Activated CD4-positive, CD25-positive, alpha-beta regulatory T cell treated with anti-CD3 and anti-CD28 coated beads, Interleukin-2, amount 50 U/mL, for 72 hours (primary cell): ENCODE data around the gene C1orf232.

Experiments
- DNase-seq: peaks from one replicate; pipeline ENCODE4 v3.0.0; 2021

C1orf232 gene

DNA sequence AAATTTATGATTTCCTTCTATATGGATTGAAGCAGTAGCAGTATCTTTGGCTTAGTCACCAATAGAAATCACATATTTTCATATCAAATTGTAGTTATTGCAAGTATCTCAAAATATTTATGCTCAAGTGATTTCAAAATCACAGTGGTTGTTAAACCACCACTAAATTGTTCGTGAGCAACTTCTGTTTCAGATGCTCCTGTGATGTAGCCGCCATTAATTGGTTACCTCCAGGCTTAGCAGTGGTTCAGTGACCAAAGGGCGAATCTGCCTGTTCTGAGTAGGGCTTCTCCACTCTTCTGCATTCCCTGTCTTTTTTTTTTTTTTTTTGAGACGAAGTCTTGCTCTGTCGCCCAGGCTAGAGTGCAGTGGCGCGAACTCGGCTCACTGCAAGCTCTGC is 6.6 kb upstream of the C1orf232 start:
- no peak for DNase-seq

DNA sequence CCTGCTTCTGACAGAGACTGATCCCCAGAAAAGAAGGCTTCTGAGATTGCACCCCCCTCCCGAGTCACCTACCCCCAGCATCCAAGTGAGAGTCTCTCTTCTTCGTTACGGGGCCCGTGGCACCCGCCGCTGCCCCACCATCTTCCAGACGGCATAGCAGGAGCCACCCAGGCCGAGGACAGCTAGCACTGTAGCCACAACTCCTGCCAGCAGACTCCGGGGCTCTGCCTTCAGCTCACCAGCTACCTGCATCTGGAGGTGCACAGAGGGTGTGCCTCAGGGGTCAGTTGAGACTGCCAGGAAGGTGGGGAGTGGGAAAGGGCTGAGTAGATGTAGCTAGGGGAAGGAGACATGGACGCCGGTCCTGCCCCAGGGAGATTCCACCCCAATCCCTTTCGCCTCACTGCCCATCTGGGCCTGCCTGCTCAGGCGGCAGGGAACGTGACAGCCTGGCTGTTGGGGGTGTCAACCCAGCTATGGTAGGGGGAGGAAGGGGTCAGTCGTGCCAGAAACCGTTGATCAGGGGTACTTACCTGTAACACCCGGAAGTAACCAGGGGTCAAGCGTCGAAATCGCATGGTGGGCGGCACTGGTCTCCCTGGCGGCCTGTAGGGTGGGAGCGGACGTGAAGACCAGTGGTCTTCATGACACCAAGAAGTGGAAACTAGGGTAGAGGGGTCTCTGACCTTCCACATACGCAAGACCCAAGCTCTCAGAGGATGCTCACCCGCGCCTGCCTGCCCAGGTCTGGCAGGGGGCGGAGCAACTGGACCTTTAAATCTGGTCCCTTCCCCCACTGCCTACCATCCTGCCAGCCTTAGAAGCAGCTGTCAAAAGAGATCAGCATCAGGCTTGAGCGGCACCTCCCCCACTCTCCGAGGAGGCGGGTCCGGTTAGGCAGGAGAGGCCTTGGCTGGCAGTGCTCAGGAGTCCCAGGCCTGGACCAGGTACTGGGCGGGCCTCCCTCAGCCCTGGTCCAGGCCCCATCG is 2.6 kb upstream of the C1orf232 start, which contains the start of gene ZNF593OS:
Gene ZNF593OS (minus strand): TSS at position 749 of the 989 bp plus-strand sequence. CDS start 171 bp downstream, at position 578.
- no peak for DNase-seq

DNA sequence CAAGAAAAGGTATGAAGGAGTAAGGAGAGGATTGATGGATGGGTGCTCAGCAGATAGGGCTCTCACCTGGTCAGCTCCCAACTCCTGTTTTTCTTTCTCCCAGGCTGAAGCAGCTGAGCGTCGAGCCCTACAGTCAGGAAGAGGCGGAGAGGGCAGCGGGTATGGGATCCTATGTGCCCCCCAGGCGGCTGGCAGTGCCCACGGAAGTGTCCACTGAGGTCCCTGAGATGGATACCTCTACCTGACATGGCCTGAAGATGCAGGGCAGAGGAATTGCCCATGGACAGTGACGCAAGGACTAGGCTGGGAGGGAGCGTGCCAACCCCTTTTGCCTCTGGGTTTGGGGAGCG is 1.7 kb upstream of the C1orf232 start:
- no peak for DNase-seq

DNA sequence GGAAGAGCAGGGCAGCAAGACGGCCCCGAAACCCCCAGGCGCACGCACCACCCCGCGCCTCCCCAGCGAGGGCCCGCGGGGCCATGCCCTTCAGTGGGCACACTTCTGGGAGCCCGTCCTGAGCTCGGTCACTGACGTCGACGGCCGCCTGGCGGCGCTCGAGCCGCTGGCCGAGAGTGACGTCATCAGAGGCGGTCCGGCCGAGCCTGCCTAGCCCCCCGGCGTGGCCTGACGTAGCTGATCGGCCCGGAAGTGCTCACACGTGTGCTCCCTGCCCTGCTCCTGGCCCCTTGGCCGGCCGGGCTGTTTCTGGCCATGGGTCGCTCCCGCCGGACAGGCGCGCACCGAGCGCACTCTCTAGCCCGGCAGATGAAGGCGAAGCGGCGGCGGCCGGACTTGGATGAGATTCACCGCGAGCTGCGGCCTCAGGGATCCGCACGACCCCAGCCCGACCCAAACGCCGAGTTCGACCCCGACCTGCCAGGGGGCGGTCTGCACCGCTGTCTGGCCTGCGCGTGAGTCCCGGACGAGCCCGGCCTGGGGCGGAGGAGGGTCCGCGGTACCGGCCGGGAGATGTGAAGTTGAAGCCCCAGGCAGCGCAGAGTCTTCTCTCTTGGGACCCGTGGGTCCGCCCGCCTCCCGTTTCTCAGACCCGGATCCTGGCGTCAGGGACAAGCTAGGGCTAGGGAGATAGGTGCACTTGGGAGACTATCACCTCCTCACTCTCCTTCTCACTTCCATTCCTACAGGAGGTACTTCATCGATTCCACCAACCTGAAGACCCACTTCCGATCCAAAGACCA is 1.1 kb upstream of the C1orf232 start, which contains the start of gene ZNF593:
Gene ZNF593 (plus strand): TSS at position 240 of the 803 bp plus-strand sequence. CDS start 76 bp downstream, at position 316.
- peak; percentile 90 for DNase-seq

DNA sequence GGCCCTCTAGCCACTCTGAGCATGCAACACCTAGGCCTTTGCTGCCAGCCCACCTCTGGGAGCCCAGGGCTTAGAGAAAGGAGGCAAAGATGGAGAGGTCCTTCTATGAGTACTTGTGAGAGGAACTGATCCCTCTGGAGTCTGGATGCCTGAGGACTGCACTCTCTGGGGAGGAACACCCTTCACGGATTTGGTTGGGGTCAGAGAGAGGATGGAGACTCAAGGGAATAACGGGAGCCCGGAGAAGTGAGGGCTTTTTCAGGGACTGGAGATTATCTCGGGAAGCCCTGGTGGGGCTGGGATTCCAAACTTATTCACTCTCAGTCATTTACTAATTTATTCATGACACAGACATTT is 413 bp upstream of the C1orf232 start:
- no peak for DNase-seq

DNA sequence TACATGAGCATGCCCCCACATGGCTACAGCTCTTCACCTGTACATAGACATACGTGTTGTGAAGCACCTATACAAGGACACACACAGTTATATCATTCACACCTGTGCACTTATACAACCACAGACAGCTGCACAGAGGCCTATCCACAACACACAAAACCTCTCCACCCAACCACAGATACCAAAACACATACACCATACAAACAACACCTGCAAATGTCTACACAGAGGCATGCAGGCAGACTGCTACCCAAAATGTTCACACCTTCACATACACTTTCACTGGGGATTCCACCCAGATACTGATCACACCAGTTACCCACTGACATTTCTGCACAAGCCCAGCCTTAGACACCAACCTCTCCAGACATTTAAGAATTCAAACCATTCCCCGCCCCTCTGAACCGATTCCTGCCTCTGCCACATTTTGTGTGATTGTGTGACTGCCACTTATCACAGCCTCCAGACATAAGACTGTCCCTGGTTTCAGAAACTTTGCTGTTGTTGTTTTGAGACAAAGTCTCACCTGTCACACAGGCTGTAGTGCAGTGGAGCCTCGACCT is 2.0 kb downstream of the C1orf232 start:
- DNase-seq, result no peak

DNA sequence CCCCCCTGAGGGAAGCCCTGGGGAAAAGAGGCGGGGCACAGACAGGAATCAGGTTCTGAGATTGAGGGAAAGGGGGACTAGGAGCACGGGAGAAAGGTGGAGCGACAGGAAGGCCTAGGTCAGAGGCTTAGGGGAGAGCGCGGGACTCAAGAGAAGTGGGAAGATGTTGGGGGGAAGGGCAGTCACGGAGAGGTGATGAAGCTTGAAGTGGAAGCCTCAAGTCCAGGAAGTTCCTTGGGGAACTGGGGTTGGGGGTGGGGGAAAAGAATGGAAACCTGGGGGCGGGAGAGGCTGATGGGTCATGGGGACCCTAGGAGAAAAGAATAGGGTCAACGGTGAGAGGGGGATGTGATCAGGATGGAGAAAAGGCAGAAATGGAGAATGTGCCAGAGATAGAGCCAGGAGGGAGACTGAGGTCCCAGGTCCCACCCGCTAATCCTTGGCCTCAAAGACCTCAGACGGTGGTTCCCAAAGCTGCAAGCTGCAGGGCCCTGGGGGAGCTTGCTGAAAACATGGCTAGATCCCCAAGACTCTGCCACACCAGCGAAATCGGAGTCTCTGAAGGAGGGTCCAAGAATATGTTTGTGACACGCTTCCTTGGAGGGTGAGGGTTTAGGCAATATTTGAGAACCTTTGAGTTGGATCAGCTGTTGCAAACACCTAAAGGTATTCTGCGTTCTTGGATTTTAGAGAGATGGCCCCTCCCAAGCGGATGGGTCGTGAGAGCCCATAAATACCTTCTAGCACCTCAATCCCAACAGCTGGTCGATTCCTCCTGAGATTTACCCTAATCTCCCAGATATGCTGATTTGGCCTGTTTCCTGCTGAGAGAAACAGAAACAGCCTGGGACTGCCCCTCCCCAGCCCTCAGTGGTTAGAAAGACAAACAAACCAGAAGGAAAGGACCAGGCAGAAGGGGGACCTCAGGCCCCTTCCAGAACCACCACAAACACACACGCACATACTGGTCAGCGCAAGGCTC is 3.6 kb downstream of the C1orf232 start:
- no peak for DNase-seq

DNA sequence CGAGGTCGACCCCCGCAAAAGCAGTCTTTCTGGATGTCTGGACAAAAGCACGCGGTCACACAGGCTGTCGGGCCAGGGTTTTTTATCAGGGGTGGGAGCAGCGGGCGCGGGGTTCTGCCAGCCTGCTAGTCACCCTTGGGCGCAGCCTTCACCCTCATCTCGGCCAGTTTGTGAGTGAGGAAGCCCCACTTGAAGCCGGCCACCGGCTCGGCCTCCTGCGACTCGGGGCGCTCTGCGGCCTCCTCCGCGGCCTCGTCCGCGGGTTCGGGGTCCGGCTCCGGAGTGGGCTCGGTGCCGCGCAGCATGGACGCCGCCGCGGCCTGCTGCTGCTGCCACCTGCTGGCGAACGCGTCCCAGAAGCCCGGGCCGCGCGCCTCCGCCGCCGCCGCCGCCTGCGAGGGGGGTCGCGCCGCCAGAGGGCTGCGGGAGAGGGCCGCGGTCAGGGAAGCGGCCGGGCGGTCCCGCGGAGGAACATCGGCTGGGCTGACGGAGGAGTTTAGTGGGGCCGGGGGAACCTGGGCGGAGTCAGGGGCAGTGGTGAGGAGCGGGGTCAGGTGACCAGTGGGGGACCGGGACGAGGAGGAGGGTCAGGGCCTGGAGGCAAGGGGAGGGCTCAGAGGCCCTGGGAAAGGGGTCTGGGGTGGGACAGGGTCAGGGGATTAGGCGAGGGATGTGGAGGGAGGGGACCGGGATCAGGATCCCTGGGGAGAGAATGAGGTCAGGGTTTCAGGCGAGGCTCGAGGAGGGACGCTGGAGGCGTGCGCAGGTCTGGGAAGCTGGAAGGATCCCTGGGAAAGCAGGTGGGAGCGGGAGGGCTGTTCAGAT is 4.5 kb downstream of the C1orf232 start:
- DNase-seq, result peak; percentile 69

DNA sequence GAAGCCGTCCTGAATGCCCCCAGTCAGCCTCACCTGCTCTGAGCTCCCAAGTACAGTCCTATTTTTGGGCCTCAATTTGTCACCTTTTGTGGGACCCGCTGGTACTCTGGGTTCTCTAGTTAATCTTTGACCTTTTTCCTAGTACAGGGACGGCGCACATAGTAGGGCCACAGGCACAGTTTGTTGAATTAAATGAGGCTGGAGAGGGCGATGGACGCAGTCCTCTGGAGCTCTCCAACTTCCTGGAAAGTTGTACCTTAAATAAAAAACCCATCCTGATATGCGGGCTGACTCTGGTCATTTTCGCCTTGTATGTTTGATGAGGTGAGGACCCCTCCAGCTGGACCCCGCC is 5.1 kb downstream of the C1orf232 start:
- no peak for DNase-seq

DNA sequence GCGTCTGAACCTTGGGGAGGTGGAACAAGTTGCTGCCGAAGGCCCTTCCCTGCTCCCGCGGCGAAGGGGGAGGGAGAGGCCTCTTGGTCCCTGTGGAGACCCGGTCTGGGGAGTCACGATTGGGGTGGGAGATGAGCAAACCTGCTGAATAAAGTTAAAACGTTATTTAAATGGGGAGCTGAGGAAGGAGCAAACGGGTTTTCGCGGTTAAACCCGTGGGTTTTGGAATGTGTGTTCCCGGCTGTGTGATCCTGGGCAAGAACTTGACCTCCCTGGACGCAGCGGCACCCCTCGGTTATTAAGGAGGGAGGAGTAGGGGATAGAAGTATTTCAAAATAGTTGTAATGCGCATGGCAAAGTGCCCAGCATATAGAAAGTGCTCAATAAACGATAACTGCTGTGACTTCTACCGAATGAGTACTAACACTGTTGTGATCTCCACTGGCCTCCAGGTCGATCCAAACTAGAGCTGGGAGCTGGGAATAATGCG is 6.5 kb downstream of the C1orf232 start:
- no peak for DNase-seq

DNA sequence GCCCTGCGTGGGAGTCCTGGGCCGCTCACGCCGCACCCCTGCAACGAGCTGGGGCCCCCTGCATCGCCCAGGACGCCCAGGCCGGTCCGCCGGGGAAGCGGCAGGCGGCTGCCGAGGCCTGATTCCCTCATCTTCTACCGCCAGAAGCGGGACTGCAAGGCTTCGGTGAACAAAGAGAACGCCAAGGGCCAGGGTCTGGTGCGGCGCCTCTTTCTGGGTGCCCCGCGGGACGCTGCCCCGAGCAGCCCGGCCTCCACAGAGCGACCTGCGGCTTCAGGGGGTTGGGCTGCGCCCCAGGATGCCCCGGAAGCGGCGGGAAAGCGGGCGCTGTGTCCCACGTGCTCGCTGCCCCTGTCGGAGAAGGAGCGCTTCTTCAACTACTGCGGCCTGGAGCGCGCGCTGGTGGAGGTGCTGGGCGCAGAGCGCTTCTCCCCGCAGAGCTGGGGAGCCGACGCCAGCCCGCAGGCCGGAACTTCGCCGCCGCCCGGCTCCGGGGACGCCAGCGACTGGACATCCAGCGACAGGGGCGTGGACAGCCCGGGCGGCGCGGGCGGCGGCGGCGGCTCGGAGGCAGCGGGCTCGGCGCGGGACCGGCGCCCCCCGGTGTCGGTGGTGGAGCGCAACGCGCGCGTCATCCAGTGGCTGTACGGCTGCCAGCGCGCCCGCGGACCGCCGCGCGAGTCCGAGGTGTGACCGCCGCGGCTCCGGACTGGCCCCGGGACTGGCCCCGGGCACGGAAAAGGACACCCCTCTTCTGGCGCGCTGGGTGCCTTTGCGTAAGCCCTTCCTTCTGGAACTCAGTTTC is 7.1 kb downstream of the C1orf232 start:
- DNase-seq, result peak; percentile 46

DNA sequence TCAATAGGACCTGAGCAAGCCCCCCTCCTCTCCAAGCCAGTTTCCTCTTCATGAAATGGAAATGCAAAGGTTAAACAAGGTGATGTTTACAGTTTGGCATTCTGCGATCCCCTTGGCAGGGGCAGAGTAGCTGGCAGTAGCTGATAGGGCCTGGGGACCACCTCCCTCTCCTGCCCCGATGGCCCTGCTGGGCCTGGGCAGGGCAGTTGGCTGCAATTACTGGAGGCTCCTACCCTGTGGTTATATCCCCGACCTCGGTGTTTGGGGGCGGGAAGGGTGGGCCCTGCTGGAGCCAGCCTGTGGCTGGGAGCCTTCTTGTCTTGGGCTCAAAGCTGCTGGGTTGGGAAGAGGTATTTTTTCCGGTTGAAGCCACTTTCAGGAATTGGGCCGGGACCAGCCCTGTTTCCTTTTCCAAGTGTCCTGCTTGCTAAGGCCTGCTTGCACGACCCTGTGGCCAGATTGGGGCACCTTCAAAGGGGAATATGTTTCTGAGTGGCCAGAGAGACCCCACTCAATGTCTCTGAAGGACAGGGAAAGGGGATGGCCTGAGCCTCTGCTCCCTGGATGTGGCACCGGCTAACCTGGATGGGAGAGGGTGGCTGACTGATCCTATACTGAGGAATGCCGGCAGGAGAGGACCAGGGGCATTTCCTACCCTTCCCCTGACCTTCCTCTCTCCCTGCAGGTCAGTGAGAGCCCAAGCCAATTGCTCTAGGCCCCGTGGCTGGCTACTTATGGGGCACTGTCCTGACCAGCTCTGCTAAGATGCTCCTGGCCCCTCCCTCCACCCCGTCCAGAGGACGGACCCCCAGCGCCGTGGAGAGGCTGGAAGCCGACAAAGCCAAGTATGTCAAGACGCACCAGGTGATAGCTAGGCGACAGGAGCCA is 8.0 kb downstream of the C1orf232 start:
- no peak for DNase-seq

DNA sequence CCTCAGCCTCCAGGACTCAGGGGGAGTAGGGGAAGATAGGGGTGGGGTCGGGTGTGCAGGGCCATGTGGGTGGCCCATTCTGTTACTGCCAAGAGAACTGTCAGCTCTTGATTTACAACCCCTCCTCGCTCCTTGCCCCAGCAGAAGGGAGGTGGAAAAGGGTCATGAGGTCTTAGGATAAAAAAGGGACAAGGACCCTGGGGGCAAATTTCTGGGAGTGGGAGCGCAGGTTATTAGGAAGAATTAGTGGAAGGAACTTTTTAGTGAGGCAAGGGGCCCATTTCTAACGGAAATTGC is 9.1 kb downstream of the C1orf232 start:
- DNase-seq, result no peak

DNA sequence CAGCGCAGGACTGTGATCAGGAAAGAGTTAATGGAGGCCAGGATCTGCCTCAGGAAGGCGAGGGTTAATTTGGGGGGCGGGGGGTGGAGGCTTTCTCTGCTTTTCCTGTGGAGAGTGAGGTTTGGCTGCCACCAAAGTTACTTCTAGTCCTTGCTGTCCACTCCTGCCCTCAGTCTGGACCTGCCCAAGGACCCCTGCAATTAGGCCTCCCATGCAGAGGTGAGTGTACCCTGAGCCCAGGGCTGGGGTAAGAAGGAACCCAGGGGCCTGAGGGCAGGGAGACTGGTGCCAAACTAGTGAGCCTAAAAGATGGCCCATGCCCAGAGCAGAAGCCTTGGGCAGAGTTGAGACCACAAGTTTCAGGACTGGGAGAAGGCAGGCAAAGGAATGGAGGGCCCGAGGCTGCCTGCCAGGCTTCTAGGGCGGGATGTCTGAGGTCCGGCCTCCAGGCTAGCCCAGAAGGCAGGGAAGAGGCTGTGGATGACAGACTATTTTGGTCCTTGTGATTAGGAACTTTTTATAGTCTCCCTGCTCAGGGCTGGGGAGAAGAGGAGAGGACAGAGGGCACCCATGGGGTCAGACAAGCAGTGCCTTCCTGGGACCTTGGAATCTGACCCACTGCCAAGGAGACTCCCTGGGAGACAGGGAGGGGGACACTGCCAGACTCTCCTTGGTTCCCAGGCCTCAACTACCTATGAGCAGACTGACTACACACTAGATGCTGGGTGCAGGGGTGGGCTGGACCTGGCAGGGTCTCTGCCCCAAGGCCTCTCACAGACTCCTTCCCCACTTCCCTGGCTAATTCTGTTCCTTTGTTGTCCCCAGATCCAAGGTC is 9.6 kb downstream of the C1orf232 start, which contains the start of gene FAM110D:
Gene FAM110D (plus strand): TSS at position 172 of the 835 bp plus-strand sequence. CDS start 2,213 bp downstream, outside the sequence.
- DNase-seq, result no peak

DNA sequence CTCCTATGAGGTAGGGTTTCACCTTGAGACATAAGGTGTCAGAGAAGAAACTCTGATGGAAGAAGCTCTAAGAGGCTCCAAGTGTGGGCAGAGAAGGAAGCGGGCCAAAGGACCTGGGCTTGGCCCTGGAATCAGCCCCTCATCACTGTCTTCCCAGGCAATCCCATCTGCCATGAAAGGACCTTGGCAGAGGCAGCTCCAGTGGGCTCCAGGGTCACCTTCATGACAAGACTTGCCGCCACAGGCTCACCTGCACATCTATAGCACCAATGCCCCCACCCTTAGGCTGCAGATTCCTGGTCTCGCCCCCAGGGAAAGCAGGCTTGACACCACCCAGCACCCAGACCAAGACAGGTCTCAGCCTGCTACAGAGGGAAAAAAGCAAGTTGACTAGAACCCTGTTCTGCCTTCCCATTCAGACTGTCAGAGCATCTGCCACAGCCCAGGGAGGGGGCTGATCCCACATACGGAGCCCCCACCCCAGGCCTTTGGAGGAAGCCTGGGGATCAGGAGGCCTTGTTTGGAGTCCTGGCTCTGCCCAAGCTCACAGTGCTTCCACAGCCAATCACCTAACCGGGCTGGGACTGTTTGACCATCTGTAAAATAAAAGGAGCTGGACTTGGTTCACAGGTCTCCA is 10.4 kb downstream of the C1orf232 start:
- DNase-seq, result no peak

DNA sequence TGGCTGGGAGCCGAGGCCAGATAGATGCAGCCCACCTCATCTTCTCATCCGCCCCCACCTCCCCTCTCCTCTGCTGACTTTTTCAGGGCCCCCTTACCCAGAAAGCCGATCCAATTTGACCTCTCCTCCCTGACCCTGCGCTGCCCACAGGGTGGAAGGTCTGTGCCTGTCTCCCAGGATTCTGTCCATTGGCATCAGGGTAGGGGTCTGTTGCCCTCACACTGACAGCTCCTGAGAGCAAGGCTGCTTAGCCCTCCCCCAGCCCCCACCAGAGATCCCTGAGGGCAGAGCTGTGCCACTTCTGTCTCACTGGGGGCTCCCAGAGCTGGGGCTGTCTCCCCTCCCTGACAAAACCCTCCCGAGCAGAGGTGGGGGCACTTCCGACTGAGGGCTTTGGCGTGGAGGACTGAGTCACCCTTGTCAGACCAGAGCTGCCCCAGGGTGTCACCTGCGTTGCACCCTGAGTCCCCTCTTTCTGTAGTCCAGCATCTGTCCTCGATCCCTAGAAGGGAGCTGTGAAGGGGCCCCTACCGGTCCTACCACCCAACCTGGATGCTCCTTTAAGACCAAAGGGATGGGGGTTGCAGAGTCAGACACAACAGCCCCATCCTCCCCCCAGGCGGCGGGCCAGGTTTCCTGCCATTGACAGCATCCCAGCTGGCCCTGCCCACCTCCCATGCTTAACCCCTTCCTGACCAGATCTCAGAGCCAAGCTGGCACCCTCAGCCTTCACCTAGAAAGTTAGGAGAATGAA is 12.3 kb downstream of the C1orf232 start:
- no peak for DNase-seq
